GM06990 (cell line): ENCODE data around the gene DMXL1.

Experiments
- DNase-seq: peaks from one replicate; pipeline ENCODE4 v3.0.0-alpha.2; 2011; ENCODE audit not compliant: insufficient read length; ENCODE audit errors: extremely low read depth
- H3K27me3 ChIP-seq: replicated peaks from 2 replicates; pipeline ENCODE4 v1.6.0; 2011; ENCODE audit warnings: low read length; ENCODE audit not compliant: control insufficient read depth, insufficient read depth
- H3K36me3 ChIP-seq: 2 replicates; pipeline ENCODE4 v1.5.1; 2011; ENCODE audit warnings: low read length; ENCODE audit not compliant: control insufficient read depth, insufficient read depth
- H3K4me3 ChIP-seq: replicated peaks from 2 replicates; pipeline ENCODE4 v1.5.1; 2011; ENCODE audit warnings: low read depth, mild to moderate bottlenecking, control low read depth, low read length
- TF ChIP-seq, protein P1 (sequence below): IDR thresholded peaks from 2 replicates; pipeline ENCODE4 v1.5.1; 2011; ENCODE audit warnings: low read length, control low read depth, mild to moderate bottlenecking, inconsistent platforms; ENCODE audit not compliant: insufficient read depth, poor library complexity, severe bottlenecking

Gene DMXL1

DNA sequence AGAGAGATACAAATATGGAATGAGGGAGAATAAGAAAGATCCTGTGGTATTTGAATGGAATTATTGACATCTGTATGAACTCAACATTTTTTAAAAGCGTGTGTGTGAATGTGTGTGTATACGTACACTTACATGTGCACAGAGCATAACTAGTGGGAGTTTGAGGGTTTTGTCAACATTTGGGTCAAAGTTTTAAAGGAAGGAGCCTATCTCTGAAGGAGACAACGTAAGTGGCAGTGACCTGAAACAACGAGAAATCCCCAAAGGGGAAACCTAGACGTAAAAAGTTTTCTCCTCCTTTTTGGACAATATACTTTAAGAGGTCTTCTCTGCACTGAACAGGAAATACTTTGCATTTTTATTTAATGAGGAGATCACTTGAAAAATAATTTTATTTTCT, 42.3 kb upstream of the DMXL1 start:
- Histone ChIP-seq H3K36me3 (no peaks in the 10 kb centered on the region), H3K4me3 (no peak overlapping the region), H3K27me3 (no peaks in the 10 kb centered on the region)
- TF ChIP-seq, protein P1, sequence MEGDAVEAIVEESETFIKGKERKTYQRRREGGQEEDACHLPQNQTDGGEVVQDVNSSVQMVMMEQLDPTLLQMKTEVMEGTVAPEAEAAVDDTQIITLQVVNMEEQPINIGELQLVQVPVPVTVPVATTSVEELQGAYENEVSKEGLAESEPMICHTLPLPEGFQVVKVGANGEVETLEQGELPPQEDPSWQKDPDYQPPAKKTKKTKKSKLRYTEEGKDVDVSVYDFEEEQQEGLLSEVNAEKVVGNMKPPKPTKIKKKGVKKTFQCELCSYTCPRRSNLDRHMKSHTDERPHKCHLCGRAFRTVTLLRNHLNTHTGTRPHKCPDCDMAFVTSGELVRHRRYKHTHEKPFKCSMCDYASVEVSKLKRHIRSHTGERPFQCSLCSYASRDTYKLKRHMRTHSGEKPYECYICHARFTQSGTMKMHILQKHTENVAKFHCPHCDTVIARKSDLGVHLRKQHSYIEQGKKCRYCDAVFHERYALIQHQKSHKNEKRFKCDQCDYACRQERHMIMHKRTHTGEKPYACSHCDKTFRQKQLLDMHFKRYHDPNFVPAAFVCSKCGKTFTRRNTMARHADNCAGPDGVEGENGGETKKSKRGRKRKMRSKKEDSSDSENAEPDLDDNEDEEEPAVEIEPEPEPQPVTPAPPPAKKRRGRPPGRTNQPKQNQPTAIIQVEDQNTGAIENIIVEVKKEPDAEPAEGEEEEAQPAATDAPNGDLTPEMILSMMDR, result no peak
- DNase-seq, result no peak

DNA sequence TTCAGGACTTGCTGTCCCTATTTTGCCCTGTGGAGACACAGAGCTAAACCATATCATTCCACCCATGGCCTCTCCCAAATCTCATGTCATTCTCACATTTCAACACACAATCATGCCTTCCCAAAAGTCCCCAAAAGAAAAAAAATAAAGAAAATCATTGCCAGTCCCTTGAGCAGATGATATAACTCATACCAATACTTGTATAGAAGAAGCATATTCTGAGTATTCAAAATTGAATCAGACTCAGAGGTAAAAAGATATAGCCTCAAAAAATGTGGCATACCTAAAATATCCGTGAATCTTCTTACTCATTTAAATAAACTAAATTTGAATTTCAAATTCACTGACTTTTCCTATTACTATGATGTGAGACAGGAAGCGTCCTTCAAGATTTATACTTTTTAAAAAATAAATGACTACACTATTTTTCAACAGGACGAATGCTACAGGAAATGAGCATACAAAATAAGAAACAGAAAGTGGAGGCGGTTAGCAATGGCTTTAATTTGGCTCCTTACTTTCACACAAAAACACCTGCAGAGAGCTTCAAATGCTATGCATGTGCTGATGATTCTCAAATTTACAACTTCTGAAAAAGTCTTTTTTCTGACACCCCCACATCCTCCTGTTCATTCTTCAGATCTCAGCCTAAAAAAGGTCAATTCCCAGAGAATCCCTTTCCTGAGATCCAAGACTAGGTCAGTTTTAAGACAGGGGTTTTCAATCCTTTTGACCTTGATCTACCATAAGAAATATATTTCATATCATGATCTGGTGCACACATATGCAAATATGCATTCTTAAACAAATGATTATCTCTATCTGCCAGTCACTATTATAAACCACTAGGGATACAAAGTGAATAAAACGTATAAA, 39.6 kb upstream of the DMXL1 start:
- no peaks in the 10 kb centered on the region for H3K27me3 ChIP-seq
- H3K4me3 ChIP-seq, result no peak overlapping the region; the same call in 1 of the 2 replicates
- DNase-seq, result peak; percentile 74
- no peaks in the 10 kb centered on the region for H3K36me3 ChIP-seq
- TF ChIP-seq, protein P1, result no peak

DNA sequence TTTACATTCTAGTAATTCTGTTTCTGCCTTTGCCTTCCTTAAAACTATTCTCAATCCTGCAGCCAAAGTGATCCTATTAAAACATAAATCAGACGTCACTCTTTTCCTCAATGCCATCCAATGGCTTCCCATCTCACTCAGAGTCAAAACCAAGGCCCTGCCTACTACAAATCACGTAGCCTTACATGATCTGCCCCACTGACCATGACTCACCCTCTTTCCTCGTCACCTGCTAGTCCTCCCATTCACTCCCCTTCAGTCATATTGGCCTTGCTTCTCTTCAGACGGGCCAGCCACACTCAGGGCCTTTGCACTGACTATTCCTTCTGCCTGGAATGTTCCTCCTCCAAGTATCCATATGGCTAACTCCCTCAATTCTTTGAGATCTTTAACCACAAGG, 39.0 kb upstream of the DMXL1 start:
- TF ChIP-seq, protein P1, result no peak
- peak; percentile 37 for DNase-seq

DNA sequence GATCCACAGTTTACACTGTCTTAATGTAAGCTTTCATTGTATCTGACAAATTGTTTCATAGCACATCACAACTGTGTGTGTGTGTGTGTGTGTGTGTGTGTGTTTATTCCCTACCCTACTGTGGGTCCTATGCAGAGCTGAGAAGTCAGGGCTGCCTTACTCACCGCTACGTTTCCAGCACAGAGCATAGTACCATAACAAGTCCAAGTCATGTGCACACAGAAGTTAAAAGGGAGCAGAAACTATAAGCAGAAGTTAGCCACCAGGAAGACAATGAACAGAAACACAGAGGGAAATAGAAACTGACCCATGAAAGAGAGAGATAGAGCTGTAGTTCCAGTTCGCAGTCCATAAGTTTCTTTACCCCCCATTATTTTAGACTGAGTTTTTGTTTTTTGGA, 38.2 kb upstream of the DMXL1 start:
- Histone ChIP-seq H3K36me3 (no peaks in the 10 kb centered on the region), H3K27me3 (no peaks in the 10 kb centered on the region), H3K4me3 (no peak overlapping the region)
- TF ChIP-seq, protein P1, result no peak
- DNase-seq, result peak; percentile 37

More for the DNA sequence above, 39.0 kb upstream of the DMXL1 start:
- Histone ChIP-seq H3K27me3 (no peaks in the 10 kb centered on the region), H3K36me3 (no peaks in the 10 kb centered on the region), H3K4me3 (no peak overlapping the region)

DNA sequence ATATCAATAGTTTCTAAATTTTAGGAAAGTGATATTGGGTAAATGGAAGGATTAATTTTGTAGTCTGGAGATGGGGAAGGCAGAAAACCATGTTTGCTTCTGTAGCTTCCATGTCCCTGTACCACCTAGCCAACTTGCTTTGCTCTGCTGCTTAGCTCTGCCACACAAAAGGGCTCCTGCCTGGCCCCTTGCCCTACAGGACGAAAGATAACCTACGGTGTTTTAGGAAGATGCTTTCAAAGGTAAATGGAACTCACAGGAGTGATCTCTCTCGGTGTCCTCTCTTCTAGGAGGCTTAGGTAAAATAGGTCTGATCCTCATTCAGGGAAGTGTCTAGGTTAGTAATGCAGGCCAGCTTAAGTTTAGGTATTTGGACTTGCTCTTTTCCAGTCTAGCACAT, 37.8 kb upstream of the DMXL1 start:
- TF ChIP-seq, protein P1, result no peak
- Histone ChIP-seq H3K4me3 (no peak overlapping the region), H3K27me3 (no peaks in the 10 kb centered on the region), H3K36me3 (no peaks in the 10 kb centered on the region)
- no peak for DNase-seq
